Cerebellar nuclear complex (tissue), 1 donor: ENCODE results near the gene IRF2BPL.

Source experiments
- DNase-seq, 2 experiments: peaks; one replicate each; lab custom pipeline; 2025; lab: John Stamatoyannopoulos, UW

Gene IRF2BPL

GRCh38 chr14:77028384-77029231, at the start of gene IRF2BPL:
Gene IRF2BPL, minus strand, starts transcription at chr14:77028708. Its CDS starts 916 bp downstream, at chr14:77027792.
- DNase-seq: peak; percentile 87 to 95

GRCh38 chr14:77077040-77077439, 48.5 kb upstream of the IRF2BPL start:
- no peak for DNase-seq

GRCh38 chr14:77076113-77076631, 47.7 kb upstream of the IRF2BPL start:
- DNase-seq: no peak

GRCh38 chr14:77074969-77075368, 46.5 kb upstream of the IRF2BPL start:
- DNase-seq: no peak

DNA sequence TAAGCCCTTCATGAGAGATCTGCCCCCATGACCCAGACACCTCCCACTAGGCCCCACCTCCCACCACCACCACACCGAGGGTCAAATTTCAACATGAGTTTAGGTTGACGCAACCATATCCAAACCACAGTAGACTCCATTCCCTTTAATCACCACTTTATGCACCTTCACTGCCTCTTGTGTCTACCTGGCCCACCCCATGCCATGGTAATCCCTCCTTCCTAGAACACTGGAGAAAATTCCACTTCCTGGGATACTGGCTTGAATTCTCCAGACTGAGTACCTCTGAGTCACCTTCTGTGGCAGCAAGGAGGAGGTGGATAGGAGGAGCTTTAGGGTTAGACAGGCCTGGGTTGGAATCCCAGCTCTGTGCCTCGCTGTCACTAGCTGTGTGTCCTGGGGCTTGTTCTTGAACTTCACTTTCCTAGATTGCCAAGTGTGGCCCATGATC, 43.5 kb upstream of the IRF2BPL start:
- DNase-seq: no peak

DNA sequence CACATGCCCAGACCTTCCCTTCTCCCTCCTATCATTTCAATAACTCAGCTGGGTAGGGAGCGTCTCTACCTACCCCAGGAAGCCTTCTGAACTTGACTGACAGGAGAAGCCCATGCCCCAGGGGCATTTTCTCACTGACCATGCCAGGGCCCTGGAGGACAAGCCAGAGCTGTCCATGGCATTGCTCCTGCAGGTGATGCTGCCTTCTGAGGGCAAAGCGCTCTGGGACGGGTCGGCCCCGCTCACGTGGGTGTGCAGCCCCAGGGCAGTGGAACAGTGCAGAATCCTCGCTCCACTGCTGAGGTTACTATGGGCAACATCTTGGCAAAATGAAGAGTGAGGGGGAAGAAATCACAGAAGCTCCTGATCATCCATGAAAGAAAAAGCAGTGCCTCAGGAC, 41.0 kb upstream of the IRF2BPL start:
- DNase-seq: no peak

DNA sequence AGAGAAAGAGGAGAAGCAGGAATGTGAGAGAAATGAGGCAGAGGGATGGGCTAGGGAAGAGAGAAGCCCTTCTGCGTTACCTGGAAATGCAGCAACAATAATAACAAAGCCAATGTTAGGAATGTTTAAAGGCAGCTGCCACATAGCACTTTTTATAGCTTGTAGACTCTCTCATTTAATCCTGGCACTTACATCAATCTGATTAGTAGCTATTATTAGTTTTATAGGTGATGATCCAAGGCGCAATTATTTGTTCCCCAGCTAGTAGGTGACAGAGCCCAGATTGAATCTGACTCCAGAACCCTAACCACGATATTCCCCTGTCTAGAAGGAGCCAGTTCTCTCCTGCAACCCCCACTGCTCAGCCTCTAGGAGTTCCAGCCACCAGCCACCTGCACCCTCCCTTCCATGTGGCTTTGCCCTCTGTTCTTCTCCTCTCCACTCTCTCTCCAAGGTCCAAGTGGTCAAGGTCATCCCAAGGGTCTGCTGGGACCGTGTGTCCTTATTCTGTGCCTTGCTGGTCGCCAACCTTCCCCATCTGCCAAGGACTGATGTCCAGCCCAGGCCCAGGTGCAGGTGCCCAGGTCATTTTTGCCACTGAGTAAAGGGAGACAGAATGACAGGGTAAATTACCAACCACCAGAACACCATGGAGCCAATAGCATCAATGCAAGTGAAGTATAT, 40.2 kb upstream of the IRF2BPL start:
- DNase-seq: no peak

DNA sequence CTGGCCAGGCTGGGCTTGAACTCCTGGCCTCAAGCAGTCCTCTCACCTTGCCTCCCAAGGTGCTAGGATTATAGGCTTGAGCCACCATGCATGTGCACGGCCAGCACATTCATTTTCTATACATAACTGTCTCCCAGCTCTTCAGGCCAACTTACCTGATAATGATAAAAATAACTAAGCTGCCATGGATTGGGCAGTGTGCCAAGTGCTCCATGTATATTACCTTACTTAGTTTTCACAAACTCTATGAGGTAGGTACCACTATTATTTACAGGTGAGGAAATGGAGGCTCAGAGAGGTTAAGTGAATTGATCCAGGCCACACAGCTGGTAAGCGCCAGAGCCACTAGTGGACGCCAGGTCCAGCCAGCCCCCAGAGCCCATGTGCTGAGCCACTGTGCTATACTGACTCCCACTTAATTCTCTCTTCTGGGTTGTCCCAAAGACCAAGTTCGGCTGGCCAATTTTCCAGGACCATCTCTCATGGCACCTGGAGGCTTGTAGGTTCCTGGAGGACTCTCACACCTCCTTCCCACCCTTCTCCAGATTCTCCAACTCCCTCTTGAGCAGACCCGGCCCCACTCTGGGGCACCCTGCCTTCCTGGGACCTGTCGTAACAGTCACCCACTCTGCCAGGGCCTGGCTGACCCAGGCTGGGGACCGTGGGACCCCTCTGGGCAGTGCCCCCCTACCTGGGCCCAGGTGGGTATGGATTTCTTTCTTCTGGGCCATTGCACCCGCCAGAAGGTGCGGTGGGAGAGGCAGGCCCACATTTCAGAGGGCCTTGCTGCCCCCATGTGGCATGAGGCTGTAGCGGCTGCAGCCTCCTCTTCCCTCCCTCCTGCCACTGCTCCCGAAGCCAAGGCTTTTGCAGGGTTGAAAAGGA, 39.4 kb upstream of the IRF2BPL start:
- peak; percentile 23 to 36 for DNase-seq

GRCh38 chr14:77066578-77067172, 38.2 kb upstream of the IRF2BPL start:
- DNase-seq: no peak

- no peak for DNase-seq
Measured at GRCh38 chr14:77065851-77066577, 37.5 kb upstream of the IRF2BPL start.

- DNase-seq: no peak
Measured at GRCh38 chr14:77064521-77065178, 36.1 kb upstream of the IRF2BPL start.

DNA sequence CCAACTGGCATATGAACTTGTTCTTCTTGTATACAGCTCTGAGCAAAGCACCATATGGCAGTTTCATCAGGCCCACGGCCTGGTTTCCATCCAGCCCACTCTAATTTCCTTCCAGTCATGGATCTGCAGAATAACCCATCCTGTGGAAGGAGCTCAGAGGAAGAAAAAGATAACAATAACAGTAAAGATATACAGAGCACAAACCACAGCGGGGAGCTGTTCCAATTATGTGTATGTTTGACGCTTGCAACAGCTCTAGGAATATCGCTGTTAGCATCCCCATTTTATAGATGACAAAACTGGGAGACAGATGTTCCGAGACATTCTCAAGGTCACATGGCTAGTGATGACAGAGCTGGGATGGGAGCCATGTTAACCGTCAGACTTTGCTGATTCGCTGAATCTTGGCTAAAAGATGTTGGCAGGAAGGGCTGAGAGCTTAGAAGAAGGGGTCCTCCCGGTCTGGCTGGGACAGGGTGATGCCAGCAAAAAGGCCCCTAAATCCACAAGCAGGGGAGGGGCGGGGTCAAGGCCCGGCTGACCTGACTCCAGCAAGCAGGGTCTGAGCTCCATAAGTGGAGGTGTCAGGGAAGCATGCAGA, 35.2 kb upstream of the IRF2BPL start:
- peak in 1 of 2 experiments; percentile 10 for DNase-seq

GRCh38 chr14:77062261-77062660, 33.8 kb upstream of the IRF2BPL start:
- no peak for DNase-seq

GRCh38 chr14:77061630-77062257, 33.2 kb upstream of the IRF2BPL start:
- no peak for DNase-seq

DNA sequence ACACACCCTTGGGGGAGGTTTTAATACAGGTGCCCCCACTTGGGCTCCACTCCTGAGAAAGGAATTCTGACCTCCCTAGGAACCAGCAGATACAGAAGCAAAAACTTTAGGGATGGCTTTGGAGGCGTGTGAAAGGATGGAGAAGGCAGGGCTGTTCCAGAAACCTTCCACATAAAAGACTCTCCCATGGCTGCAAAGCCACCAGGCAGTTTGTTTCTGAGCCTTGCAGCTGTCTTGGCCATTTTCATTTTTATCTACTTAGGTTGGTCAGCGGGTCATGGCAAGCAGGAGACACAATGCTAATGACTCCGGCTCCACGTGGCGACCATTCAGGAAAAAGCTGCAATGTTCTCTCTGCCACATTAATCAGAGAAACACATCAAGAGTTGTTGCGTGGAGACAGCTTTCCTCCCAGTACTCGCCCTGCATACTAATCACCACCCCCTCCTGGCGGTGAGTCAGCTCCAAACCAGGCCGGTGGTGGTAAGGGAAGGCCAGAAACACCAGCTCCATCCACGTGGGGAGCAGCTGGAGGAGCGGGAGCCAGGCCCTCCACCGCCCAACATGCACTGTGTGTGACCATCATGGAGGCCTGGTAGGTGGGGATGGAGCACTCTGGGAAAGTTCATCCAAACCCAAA, 30.9 kb upstream of the IRF2BPL start:
- no peak for DNase-seq

DNA sequence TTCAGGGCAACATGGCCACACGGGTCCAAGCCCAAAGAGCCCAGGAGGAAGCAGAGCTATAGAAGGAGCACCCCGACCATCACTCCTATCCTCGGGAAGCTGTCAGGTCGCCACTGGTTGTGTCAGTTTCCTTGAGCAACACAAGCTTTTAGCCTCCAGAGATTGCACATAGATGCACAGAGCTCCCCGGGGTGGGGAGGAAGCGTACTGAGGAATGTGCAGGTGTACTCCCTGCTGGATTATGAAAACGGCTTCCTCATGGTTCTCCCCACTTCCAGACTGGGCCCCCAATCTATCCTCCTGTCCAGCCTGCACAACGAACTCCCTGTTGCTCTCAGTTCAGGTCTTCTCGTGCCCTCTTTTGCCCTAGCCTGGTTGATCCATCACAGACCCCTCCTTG, 30.3 kb upstream of the IRF2BPL start:
- no peak for DNase-seq

GRCh38 chr14:77058117-77058516, 29.6 kb upstream of the IRF2BPL start:
- no peak for DNase-seq

GRCh38 chr14:77055981-77056380, 27.5 kb upstream of the IRF2BPL start:
- DNase-seq: no peak

DNA sequence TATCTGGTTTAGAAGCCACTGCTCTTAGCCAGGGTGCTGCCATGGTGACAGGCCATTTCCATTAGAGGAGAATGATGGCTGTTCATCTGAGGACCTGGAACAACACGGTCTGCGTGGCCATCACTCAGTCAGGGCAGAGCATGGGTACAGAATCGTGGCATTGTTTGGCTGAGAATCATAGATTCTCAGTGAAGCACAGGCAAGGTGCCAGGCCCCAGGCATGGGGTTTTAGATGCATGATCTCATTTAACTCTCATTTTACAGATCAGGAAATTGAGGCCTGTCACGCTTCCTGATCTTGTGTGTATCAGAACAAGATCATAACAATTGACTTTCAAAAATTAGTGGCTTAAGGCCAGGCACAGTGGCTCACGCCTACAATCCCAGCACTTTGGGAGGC, 26.8 kb upstream of the IRF2BPL start:
- no peak for DNase-seq
